ENCODE measurements around the gene MIF.
"Not testable (repeated sequence)": the region's sequence is repeated elsewhere in the genome, so short reads cannot be mapped to it uniquely, and the experiment has no call there.

The MIF gene

GRCh38 chr22:23899042-23899745, 5.0 kb downstream of the MIF start:
- no peak overlapping the region for H3K4me2 ChIP-seq (ENCODE audit: low read depth, low read length, poor library complexity, severe bottlenecking)
- H3K79me2 ChIP-seq (ENCODE audit: insufficient read depth, low read length): peaks cover 32% of the 10 kb centered on the region
- TF ChIP-seq EZH2phosphoT487 (IDR thresholded peaks at IDR 0.05; ENCODE audit: borderline replicate concordance) (no peak), CTCF (conservative IDR thresholded peaks at IDR 0.05; ENCODE audit: low read length) (no peak)
- no peaks in the 10 kb centered on the region for H3K9me3 ChIP-seq (ENCODE audit: insufficient read depth, low read depth, low read length)
- peaks cover 9% of the 10 kb centered on the region for H3K27me3 ChIP-seq (ENCODE audit: insufficient read depth, low read length, poor library complexity, severe bottlenecking)
- H4K20me1 ChIP-seq (ENCODE audit: insufficient read depth, low read length, poor library complexity, severe bottlenecking): peaks cover 36% of the 10 kb centered on the region
- H2AFZ ChIP-seq (ENCODE audit: low read length): no peak overlapping the region
- peaks cover 24% of the 10 kb centered on the region; the same call in 1 of the 2 replicates for H3K36me3 ChIP-seq (ENCODE audit: insufficient read depth, low read length)
- H3K9ac ChIP-seq (ENCODE audit: low read depth, low read length, poor library complexity, severe bottlenecking): no peak overlapping the region
- H3K4me1 ChIP-seq (ENCODE audit: insufficient read depth, low read length, poor library complexity, severe bottlenecking): peaks cover 22% of the 10 kb centered on the region
- no peak overlapping the region for H3K4me3 ChIP-seq (ENCODE audit: low read length, poor library complexity, severe bottlenecking)
- no peaks in the 10 kb centered on the region for H3K9me2 ChIP-seq (replicated peaks; ENCODE audit: low read depth, low read length)
- no peaks in the 10 kb centered on the region for H3F3A ChIP-seq (ENCODE audit: low read depth)

- not testable (repeated sequence) for H3K9me2 ChIP-seq (replicated peaks; ENCODE audit: low read depth, low read length); H3K9me3 ChIP-seq (ENCODE audit: insufficient read depth, low read depth, low read length); H3K4me2 ChIP-seq (ENCODE audit: low read depth, low read length, poor library complexity, severe bottlenecking); H3K9ac ChIP-seq (ENCODE audit: low read depth, low read length, poor library complexity, severe bottlenecking); H3F3A ChIP-seq (ENCODE audit: low read depth); H3K4me3 ChIP-seq (ENCODE audit: low read length, poor library complexity, severe bottlenecking); H3K27me3 ChIP-seq (ENCODE audit: insufficient read depth, low read length, poor library complexity, severe bottlenecking); H2AFZ ChIP-seq (ENCODE audit: low read length)
- Histone ChIP-seq H4K20me1 (ENCODE audit: insufficient read depth, low read length, poor library complexity, severe bottlenecking) (peaks cover 27% of the 10 kb centered on the region), H3K36me3 (ENCODE audit: insufficient read depth, low read length) (peaks cover 21% of the 10 kb centered on the region; the same call in 1 of the 2 replicates), H3K79me2 (ENCODE audit: insufficient read depth, low read length) (peaks cover 22% of the 10 kb centered on the region), H3K4me1 (ENCODE audit: insufficient read depth, low read length, poor library complexity, severe bottlenecking) (peaks cover 22% of the 10 kb centered on the region)
Measured at GRCh38 chr22:23900227-23900626, 6.0 kb downstream of the MIF start.

- Histone ChIP-seq H3K27me3 (ENCODE audit: insufficient read depth, low read length, poor library complexity, severe bottlenecking) (no peaks in the 10 kb centered on the region), H3F3A (ENCODE audit: low read depth) (no peaks in the 10 kb centered on the region), H4K20me1 (ENCODE audit: insufficient read depth, low read length, poor library complexity, severe bottlenecking) (peaks cover 14% of the 10 kb centered on the region), H3K4me2 (ENCODE audit: low read depth, low read length, poor library complexity, severe bottlenecking) (no peak overlapping the region), H2AFZ (ENCODE audit: low read length) (no peak overlapping the region), H3K4me1 (ENCODE audit: insufficient read depth, low read length, poor library complexity, severe bottlenecking) (peaks cover 12% of the 10 kb centered on the region), H3K4me3 (ENCODE audit: low read length, poor library complexity, severe bottlenecking) (no peak overlapping the region), H3K79me2 (ENCODE audit: insufficient read depth, low read length) (peaks cover 9% of the 10 kb centered on the region), H3K36me3 (ENCODE audit: insufficient read depth, low read length) (peaks cover 9% of the 10 kb centered on the region; the same call in 1 of the 2 replicates), H3K9me2 (replicated peaks; ENCODE audit: low read depth, low read length) (no peaks in the 10 kb centered on the region), H3K9ac (ENCODE audit: low read depth, low read length, poor library complexity, severe bottlenecking) (no peak overlapping the region), H3K9me3 (ENCODE audit: insufficient read depth, low read depth, low read length) (no peaks in the 10 kb centered on the region)
- no peak for TF ChIP-seq CTCF (conservative IDR thresholded peaks at IDR 0.05; ENCODE audit: low read length)
- no peak for TF ChIP-seq EZH2phosphoT487 (IDR thresholded peaks at IDR 0.05; ENCODE audit: borderline replicate concordance)
Measured at GRCh38 chr22:23901600-23901999, 7.4 kb downstream of the MIF start.
